Upper lobe of left lung (tissue), 4 donors: Measurements from ENCODE around the gene FERMT1.

Experiments
- EP300 ChIP-seq, 4 donors: sonication (generic); formaldehyde crosslinking; IDR thresholded peaks; one replicate each; pipeline ENCODE4 v1.5.1; 2017; ENCODE audit warnings: antibody characterized with exemption in 4 of 4, control low read depth in 2 of 4
- POLR2A ChIP-seq, 4 donors: fragments of 450-650 bp; IDR thresholded peaks; one replicate each; pipeline ENCODE4 v1.5.1; 2016 to 2017; ENCODE audit warnings: antibody characterized with exemption in 4 of 4, mild to moderate bottlenecking in 2 of 4
- POLR2AphosphoS5 ChIP-seq, 2 donors: sonication (generic); formaldehyde crosslinking; IDR thresholded peaks; one replicate each; pipeline ENCODE4 v1.5.1; 2017; ENCODE audit warnings: antibody characterized with exemption in 2 of 2
- TF ChIP-seq, protein P1 (sequence below), 6 experiments: fragments of 450-650 bp in 4 of 6; fragments of 200-600 bp in 2 of 6; sonication (generic) in 2 of 6; IDR thresholded peaks; one replicate each; pipeline ENCODE4 v1.5.1; 2016 to 2019; ENCODE audit warnings: antibody characterized with exemption in 6 of 6

DNA sequence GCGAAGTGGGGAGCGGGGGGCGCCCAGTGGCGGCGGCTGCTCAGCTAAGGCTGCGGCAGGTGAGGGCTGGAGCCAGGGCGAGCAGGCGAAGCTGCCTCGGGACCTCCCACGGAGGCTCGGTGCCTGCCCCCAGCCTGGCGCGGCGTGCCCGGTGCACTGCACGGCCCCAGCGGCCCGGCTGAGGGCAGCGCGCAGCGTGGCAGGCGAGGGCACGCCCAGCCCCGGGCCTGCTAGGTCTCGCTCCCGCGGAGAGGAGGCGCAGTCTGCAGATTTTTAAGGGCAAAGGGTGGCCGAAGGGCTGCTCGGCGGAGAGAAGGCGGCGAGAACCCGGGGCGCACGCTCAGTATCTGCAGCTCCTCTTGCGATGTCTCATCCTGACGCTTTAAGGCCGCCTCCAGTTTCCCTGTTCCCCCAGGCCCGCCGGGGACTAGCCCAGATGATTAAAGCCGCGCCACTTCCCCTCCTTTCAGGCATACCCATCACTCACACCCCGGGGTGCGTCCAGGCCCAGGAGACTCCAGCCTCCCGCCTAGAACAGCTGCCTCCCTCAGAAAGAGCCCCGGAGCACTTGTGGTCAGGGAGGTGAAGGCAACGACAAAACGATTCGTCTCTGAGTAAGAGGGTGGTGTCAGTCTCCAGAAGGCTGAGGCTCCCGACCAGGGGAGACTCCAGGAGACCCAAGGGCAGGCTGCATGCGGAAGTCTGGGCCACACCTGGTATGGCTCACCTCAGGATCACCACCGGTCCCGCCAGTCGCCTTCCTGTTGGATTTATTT, at the start of gene FERMT1:
- peak in 1 of 4 donors; percentile 18 for TF ChIP-seq POLR2A (IDR thresholded peaks at IDR 0.05)
- TF ChIP-seq, protein P1, sequence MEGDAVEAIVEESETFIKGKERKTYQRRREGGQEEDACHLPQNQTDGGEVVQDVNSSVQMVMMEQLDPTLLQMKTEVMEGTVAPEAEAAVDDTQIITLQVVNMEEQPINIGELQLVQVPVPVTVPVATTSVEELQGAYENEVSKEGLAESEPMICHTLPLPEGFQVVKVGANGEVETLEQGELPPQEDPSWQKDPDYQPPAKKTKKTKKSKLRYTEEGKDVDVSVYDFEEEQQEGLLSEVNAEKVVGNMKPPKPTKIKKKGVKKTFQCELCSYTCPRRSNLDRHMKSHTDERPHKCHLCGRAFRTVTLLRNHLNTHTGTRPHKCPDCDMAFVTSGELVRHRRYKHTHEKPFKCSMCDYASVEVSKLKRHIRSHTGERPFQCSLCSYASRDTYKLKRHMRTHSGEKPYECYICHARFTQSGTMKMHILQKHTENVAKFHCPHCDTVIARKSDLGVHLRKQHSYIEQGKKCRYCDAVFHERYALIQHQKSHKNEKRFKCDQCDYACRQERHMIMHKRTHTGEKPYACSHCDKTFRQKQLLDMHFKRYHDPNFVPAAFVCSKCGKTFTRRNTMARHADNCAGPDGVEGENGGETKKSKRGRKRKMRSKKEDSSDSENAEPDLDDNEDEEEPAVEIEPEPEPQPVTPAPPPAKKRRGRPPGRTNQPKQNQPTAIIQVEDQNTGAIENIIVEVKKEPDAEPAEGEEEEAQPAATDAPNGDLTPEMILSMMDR (IDR thresholded peaks at IDR 0.05) = peak in 1 of 6 experiments; percentile 10
- no peak for TF ChIP-seq POLR2AphosphoS5 (IDR thresholded peaks at IDR 0.05)
- no peak for TF ChIP-seq EP300 (IDR thresholded peaks at IDR 0.05)
